ENCODE measurements around the gene SGSH.

Gene SGSH

GRCh38 chr17:80212511-80212910 lies 7.6 kb downstream of the SGSH start:
- in situ Hi-C loops (cut with HindIII; ENCODE audit: low sequenced_read_pairs), result no loop called here
- TF ChIP-seq, protein P1, sequence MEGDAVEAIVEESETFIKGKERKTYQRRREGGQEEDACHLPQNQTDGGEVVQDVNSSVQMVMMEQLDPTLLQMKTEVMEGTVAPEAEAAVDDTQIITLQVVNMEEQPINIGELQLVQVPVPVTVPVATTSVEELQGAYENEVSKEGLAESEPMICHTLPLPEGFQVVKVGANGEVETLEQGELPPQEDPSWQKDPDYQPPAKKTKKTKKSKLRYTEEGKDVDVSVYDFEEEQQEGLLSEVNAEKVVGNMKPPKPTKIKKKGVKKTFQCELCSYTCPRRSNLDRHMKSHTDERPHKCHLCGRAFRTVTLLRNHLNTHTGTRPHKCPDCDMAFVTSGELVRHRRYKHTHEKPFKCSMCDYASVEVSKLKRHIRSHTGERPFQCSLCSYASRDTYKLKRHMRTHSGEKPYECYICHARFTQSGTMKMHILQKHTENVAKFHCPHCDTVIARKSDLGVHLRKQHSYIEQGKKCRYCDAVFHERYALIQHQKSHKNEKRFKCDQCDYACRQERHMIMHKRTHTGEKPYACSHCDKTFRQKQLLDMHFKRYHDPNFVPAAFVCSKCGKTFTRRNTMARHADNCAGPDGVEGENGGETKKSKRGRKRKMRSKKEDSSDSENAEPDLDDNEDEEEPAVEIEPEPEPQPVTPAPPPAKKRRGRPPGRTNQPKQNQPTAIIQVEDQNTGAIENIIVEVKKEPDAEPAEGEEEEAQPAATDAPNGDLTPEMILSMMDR (IDR thresholded peaks at IDR 0.05; ENCODE audit: low read depth, low read length, missing control alignments), result no peak
- no peak overlapping the region for H3K4me3 ChIP-seq (ENCODE audit: low read depth, low read length)
- DNase-seq (ENCODE audit: low read depth), result no peak

DNA sequence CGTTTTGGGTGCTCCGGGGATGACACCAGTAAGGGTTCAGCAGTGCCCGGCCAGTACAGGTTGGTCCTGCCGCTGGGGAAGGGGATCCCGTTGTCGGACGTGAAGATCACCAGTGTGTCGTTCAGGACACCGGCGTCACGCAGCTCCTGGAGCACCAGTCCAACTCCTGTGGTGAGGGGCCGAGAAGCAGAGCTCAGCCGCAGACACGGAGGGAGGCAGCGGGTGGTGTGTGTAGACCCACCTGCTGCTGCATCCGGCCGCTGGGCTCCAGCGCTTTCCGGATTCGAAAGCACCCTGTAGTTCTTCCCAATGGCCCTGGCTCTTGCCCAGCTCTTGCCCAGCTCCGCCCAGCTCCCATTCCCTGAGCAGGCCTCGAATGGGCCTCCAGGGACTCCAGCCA lies 8.0 kb downstream of the SGSH start:
- DNase-seq (ENCODE audit: low read depth), result no peak
- TF ChIP-seq, protein P1 (IDR thresholded peaks at IDR 0.05; ENCODE audit: low read depth, low read length, missing control alignments), result no peak
- in situ Hi-C loops (cut with HindIII; ENCODE audit: low sequenced_read_pairs), result no loop called here
- H3K4me3 ChIP-seq (ENCODE audit: low read depth, low read length), result no peak overlapping the region

GRCh38 chr17:80210348-80211108 lies 9.6 kb downstream of the SGSH start:
- TF ChIP-seq, protein P1 (IDR thresholded peaks at IDR 0.05; ENCODE audit: low read depth, low read length, missing control alignments), result no peak
- in situ Hi-C loops (cut with HindIII; ENCODE audit: low sequenced_read_pairs), result no loop called here

DNA sequence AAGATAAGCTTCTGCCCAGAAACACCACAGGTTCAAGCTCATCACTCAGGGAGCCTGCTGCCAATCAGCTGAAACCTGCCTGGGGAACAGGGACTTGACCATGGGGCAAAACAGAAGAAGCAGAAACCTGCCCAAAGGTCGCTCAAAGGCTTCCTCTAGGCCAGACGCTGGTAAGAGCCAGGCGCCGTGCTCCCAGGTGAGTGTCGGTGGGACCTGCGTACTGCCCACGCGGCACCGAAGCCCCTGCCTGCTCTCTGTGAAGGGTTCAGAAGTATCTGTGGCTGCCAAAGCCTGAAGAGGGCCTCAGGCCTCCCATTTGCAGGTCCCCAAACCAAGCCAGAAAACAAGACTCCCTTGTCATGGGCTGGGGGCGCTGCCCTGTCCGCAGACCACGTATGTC lies 10.4 kb downstream of the SGSH start:
- in situ Hi-C loops (cut with HindIII; ENCODE audit: low sequenced_read_pairs), result no loop called here
- no peak for DNase-seq (ENCODE audit: low read depth)
- TF ChIP-seq, protein P1 (IDR thresholded peaks at IDR 0.05; ENCODE audit: low read depth, low read length, missing control alignments), result no peak
- H3K4me3 ChIP-seq (ENCODE audit: low read depth, low read length), result no peak overlapping the region

More at GRCh38 chr17:80210348-80211108, 9.6 kb downstream of the SGSH start:
- H3K4me3 ChIP-seq (ENCODE audit: low read depth, low read length), result no peak overlapping the region
- no peak for DNase-seq (ENCODE audit: low read depth)

GRCh38 chr17:80208050-80208449 lies 12.1 kb downstream of the SGSH start:
- TF ChIP-seq, protein P1 (IDR thresholded peaks at IDR 0.05; ENCODE audit: low read depth, low read length, missing control alignments), result no peak
- H3K4me3 ChIP-seq (ENCODE audit: low read depth, low read length), result no peak overlapping the region
- no peak for DNase-seq (ENCODE audit: low read depth)
- in situ Hi-C loops (cut with HindIII; ENCODE audit: low sequenced_read_pairs), result no loop called here

- H3K4me3 ChIP-seq (ENCODE audit: low read depth, low read length), result no peak overlapping the region
- DNase-seq (ENCODE audit: low read depth), result no peak
- TF ChIP-seq, protein P1 (IDR thresholded peaks at IDR 0.05; ENCODE audit: low read depth, low read length, missing control alignments), result no peak
- in situ Hi-C loops (cut with HindIII; ENCODE audit: low sequenced_read_pairs), result no loop called here
These were observed 14.3 kb downstream of the SGSH start for GRCh38 chr17:80205811-80206210.

Measured in astrocyte of the cerebellum (primary cell).